Activated T-cell treated with anti-CD3 and anti-CD28 coated beads for 24 hours (primary cell): ENCODE measurements around the gene CDC5L.

Experiments
- DNase-seq: peaks from one replicate; pipeline ENCODE4 v3.0.0-alpha.2; 2020; ENCODE audit warnings: low read depth

The CDC5L gene

GRCh38 chr6:44475779-44476434 is 88.4 kb downstream of the CDC5L start:
- peak; percentile 57 for DNase-seq

- no peak for DNase-seq
These were observed 89.3 kb downstream of the CDC5L start for GRCh38 chr6:44476849-44477248.

GRCh38 chr6:44477293-44477894 is 89.9 kb downstream of the CDC5L start:
- DNase-seq, result no peak

- no peak for DNase-seq
These were observed 90.7 kb downstream of the CDC5L start for GRCh38 chr6:44478158-44478557.

- DNase-seq, result no peak
These were observed 91.2 kb downstream of the CDC5L start for GRCh38 chr6:44478591-44479254.

DNA sequence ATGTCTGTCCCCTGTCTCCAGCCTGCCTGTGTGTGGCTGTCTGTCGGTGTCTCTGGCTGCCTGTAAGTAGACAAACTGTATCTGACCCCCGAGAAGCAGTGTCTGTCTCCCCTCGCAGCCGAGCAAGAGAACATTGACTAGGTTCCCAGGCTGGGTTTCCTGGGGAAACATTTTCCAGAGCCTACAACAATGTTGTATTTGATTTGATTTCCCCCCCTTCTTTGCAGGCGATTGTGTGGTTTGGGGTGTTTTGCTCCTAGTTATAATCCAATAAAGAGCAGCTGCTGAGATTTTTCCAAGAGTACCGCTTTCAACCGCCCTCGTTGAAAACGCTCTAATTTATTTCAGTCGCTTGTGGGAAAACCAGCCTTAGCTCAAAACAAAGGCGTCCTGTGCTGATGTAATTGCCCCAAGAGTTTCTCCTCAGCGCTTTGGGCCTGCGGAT is 92.6 kb downstream of the CDC5L start:
- DNase-seq, result no peak

GRCh38 chr6:44481056-44481455 is 93.5 kb downstream of the CDC5L start:
- no peak for DNase-seq

DNA sequence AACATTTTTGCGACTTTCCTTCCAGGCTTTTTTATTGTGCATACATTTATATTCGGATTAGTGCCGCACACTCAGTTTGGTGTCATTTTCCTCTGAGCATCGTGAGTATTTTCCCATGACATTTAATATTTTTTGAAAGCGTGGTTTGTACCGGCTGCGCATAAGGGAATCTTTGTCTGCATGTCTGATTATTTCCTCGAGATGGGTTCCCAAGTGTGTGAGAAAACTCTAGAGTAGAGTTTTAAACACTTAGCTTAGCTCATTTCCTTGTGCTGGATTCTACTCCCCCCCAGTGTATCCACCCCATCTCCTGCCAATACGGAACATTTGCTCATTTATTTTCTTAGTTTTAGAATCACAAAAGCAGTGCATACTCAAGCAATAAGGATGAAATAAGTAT is 94.3 kb downstream of the CDC5L start:
- DNase-seq, result no peak

DNA sequence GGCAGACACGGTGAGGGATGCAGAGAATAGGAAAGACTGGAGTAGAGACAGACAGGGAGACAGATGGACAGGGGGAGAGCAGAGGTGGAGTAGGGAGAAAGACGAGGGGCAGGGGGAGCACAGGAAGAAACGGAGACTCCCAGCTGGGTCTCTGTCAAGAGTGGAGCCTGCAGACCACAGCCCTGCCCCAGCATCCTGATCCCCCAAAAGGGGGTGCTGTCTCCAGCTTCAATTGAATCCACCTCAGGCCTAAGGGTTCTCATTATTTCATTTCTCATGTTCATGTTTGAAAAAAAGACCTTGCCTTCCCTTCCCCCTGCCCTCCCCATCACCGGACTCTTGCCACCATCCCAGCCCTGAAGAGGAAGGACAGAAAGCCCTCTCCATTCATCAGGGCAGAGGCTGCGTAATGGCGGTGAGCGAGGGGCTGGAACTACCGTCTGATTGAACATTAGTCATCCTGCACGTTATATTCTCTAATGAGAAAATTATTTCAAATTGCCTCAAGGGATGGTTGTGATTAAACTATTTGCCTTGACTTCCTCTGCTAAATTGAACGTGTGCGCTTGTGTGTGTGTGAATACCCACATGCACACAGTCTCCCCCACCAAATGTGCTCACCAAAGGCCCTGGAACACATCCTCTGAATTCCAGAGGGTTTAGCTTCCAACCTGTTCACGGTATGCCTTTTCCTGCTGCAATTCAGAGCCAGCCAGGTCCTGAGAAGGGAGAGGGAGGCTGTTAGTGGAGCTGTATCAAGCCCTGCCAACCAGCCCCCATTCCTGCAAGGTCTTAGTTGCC is 98.3 kb downstream of the CDC5L start:
- DNase-seq, result no peak

- no peak for DNase-seq
These were observed 99.5 kb downstream of the CDC5L start for GRCh38 chr6:44487002-44487401.

GRCh38 chr6:44487586-44487985 is 100.1 kb downstream of the CDC5L start:
- no peak for DNase-seq

- no peak for DNase-seq
These were observed 102.6 kb downstream of the CDC5L start for GRCh38 chr6:44489910-44490604.

DNA sequence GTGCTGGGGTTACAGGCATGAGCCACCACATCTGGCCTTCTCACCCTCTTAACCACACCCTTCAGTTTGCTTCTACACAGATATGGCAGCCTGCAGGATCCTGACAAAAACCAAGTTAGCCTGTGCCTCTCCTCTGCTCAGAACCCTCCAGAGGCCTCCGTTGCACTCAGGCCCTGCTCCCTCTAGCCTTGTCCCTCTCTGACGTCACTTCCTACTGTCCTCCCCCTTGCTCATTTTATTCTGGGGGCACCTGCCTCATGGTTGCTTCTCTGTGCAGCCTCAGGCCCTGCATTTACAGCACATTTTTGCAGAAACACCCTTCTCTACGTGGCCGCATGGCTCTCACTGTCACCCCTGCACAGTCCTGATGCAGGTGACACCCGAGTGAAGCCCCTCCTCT is 105.6 kb downstream of the CDC5L start:
- DNase-seq, result no peak

DNA sequence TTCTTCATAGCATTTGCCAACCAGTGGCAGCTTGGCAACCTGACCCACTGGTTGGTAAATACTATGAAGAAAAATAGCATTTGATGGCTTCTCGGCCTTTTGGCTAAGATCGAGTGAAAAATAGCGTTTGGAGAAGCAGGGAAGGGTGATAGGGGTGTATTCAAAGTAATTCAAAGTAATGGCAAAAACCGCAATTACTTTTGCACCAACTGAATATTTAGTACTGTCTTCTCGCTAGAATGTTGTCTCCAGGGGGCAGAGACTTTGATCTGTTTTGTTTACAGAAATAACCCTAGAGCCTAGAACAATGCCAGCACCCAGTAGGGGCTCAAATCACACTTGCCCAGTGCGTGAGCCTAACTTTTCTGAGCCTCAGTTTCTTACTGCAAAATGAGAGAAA is 106.1 kb downstream of the CDC5L start:
- DNase-seq, result no peak

- DNase-seq, result no peak
These were observed 106.5 kb downstream of the CDC5L start for GRCh38 chr6:44494011-44494501.

DNA sequence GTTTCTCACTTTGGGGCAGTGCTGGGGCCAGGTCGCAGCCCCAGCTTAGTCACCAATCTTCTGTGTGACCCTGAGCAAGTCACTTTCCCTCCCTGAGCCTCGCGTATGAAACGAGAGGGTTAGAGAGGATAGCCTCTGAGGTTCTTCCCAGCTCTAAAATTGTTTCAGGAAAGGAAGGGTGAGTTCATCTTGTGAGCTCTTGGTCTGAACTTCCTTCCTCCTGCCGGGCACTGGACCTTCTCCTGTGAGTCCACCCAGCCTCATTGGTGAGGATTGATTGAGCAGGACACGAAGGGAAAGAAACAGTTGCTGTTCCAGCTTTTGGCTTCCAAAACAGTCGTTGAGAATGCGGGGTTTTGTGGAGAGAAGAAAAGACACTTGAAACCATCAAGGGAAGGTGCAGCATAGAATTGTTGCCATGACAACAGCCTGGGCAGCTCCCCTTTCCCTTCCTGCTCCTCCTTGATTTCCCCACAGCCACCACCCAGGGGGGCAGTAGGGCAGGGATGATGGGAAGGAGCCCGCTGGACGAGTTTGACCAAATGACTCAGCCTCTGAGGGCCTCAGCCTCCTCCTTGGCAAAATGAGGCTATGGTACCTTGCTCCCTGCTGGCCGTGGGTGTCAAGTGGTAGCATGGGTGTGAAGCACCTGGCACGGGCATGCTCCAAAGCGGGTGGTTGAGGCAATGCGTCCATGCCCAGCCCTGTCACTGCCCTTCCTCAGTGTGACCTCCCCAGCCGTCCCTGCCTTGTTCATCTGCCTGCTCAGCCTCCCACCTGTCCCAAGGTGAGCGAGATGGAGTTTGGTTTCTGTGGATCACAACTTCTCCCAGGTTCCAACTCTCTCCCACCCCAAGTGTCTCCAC is 107.8 kb downstream of the CDC5L start:
- DNase-seq, result no peak

DNA sequence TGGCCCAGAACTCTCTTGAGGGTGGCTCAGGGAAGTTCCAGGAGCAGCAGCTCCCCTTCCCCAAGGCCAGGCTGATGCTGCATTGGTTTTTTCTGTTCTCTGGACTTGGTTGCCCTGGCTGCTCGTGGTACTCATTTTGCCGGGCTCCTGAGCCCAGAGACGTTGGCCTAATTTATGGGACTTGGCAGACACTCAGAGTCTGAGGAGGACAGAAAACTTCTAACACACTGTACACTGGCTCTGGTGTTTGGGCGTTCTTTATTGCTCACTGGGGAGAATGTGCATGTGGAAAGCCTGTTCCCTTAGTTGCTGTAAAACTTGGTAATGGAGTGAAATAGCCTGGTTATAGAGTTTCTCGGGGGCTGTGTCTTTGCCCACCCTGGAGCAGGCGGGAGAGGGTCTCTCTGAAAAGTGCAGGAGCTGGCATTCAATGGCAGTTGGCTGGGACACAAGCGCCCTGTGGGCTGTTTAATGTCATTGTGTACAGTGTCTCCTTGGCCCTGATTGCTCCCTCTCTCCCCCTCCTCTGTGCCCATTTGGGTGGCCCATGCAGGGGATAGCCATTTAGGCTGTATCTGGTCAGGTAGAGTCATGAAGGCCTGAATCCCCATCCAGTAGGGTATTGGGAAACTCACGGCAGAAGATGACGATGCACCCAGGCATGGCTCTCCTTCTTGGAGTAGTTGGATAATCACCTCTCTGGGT is 109.3 kb downstream of the CDC5L start:
- DNase-seq, result no peak

- no peak for DNase-seq
These were observed 110.3 kb downstream of the CDC5L start for GRCh38 chr6:44497807-44498206.

DNA sequence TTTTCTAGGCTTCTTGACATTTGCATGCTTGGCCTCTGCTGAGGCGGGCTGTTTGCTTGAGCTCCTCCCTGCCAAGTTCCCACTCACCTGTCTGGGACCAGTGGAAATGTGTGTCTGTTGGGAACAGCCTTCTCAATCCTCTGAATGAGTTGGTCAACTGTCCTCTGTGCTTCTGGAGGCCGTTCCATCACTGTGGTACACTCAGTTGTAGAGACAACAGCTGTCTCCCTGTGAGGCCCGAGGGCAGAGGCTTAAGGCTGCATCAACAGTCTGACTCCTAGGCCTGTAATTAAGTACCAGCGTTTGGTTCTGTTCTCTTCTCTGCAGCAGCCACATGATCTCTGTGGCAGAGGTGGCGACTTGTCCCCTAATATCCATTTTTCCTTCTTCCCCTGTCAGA is 110.9 kb downstream of the CDC5L start:
- DNase-seq, result no peak

DNA sequence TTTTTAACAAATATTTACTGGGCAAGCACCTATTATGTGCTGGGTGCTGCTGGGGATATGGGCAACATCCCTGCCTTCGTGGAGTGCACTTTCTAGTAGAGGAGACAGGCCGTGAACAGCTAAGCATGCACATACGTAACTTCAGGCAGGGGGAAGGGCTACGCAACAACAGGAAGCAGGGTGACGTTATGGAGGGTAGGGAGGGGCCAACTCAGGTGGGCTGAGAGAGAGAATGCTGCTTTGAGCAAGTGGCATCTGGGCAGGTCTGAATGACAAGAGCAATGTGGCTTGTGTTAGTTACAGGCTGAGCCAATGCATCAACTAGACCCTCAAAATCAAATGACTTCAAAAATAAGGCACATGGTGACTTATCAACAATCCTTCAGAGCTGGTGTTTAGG is 112.1 kb downstream of the CDC5L start:
- DNase-seq, result no peak
